GM12875 (cell line): ENCODE results near the gene ACOX1.

ENCODE experiments used
- H3K4me3 ChIP-seq: one replicate; pipeline ENCODE4 v1.5.1; 2011; ENCODE audit warnings: low read depth, low read length, control low read depth
- CTCF ChIP-seq: IDR thresholded peaks from 2 replicates; pipeline ENCODE4 v1.5.1; 2011; ENCODE audit warnings: low read depth, mild to moderate bottlenecking, control low read depth, inconsistent platforms, low read length, moderate library complexity, borderline replicate concordance; ENCODE audit not compliant: insufficient read depth

ACOX1 gene

GRCh38 chr17:76014925-76015261 lies 35.9 kb upstream of the ACOX1 start:
- no peak for TF ChIP-seq CTCF
- H3K4me3 ChIP-seq, result no peak overlapping the region

- H3K4me3 ChIP-seq, result no peak overlapping the region
- TF ChIP-seq CTCF, result peak; percentile 99
Observed at GRCh38 chr17:76014100-76014924, 35.3 kb upstream of the ACOX1 start.

GRCh38 chr17:76013377-76013932 lies 34.5 kb upstream of the ACOX1 start:
- no peak for TF ChIP-seq CTCF
- H3K4me3 ChIP-seq, result no peak overlapping the region

GRCh38 chr17:76011951-76012350 lies 33.0 kb upstream of the ACOX1 start:
- no peak overlapping the region for H3K4me3 ChIP-seq
- no peak for TF ChIP-seq CTCF

- no peak overlapping the region for H3K4me3 ChIP-seq
- TF ChIP-seq CTCF, result no peak
Observed at GRCh38 chr17:76009969-76010661, 31.1 kb upstream of the ACOX1 start.

- H3K4me3 ChIP-seq, result no peak overlapping the region
- TF ChIP-seq CTCF, result no peak
Observed at GRCh38 chr17:76009447-76009846, 30.5 kb upstream of the ACOX1 start.
